HL-60/S4 treated with retinoic acid at 250 ng/mL for 4 days and 3 days (cell line): ENCODE measurements around the gene POLR3E.
"Not testable (repeated sequence)": the region's sequence is repeated elsewhere in the genome, so short reads cannot be mapped to it uniquely, and the experiment has no call there.

Experiments
- in situ Hi-C: fragments of 300-500 bp; cut with MboI; formaldehyde crosslinking; loops from 2 replicates; pipeline ENCODE4 v1.7.0; 2022; ENCODE audit warnings: low sequenced_read_pairs

The POLR3E gene

DNA sequence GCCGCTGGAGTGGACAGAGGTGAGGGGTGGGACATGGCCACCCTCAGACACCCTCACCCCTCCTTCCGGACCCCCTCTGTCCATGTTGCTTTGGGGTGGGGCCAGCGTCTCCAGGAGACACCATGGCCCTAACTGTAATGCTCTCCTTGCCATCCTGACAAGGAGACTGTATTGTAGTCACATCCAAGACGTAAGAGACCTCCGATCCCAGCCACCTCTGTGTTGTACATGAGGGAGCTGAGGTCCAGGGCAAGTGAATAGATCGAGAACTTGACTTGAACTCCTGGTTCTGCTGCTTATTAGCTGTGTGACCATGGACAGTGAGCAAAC is 30.2 kb downstream of the POLR3E start:
- in situ Hi-C loops, result no loop called here

DNA sequence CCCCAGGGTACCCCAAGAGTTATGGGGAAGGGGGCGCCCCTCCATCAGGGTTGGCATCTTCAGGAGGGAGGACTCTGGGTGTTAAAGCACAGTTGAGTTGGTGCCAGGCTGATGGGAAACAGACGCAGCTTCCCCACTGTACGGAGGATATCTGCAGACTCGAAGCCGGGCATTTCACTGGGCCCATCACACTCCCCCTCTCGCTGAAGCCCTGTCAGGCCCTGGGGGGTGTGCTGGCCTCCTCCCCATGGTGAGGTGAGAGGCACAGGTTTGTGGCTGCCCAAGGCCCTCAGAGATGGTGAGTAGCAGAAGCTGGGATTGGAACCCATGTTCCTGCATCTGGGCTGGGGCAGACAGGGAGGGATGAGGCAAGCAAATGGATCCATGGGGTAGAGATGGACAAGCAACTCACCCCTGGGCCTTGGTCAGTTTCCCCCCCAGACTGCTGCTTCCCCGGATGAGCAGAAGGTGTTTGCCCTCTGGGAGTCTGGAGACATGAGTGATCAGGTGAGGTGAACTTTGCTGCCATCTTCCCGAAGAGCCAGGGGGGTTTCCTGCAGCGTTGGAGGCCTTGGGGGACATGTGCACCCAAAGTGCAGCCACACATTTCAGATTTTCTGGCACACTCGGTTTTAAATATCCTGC is 31.0 kb downstream of the POLR3E start:
- in situ Hi-C loops, result no loop called here

DNA sequence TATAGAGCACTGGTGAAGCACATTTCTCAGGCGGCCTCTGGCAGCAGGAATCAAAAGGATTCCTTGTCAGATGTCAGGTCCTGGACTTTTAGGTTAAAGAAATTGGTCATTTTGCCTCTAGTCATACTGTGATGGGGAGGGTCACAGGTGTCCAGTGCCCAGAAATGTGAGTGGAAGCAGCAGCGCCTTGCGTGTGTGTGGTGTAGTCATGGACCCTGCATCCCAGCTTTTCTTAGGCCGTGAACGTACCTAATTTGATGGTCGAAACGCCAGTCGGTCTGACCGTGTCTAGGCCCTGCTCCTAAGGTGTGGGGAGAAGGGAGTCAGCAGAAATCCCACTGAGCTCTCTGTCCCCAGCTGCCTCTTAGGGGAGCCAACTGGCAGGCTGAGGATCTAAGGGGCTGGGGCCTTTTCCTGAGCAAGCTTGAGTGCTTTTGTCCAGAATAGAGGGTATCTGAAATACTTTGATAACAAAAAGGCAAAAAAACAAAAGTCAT is 32.0 kb downstream of the POLR3E start:
- in situ Hi-C loops, result no loop called here

DNA sequence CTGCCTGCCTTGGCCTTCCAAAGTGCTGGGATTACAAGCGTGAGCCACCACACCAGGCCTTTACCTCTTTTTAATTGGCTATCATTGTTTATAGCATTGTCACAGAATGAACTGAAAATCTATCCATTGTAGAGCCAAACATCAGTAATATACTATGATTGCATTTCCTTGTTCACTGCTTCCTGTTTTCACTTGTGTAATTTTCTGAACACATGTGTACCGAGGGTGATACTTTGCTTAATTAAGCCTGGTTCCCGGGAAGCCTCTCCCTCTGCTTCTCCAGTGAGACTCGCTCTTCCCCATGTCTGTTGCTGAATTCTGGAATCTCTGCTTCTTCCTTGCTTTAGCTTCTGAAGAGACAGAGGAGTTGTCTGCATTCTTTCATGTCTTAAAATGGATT is 33.1 kb downstream of the POLR3E start:
- in situ Hi-C loops, result no loop called here

DNA sequence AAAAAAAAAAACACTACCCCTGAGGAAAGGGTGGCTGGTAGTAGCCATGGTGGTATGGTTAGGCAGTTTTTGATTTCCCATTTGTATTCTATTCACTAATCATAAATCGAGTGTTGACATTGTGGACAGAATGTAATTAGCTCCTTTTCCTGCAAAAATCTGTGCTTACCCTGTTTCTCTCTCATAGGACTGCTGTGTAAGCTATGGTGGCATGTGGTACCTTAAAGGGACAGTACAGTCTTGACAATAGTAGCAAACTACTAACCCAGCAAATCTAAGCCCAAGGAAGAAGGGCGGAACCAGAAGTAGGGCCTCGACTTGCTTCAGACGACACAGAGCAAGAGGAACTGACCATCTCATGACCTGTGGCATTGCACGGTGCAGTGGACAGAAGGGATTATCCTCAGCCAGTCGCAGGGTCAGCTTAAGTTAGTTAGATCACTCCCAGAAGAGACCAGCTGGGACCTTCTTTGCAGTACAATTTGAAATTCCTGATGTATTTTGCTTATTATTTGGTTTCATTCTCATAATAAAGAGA is 36.3 kb downstream of the POLR3E start:
- in situ Hi-C loops, result no loop called here

DNA sequence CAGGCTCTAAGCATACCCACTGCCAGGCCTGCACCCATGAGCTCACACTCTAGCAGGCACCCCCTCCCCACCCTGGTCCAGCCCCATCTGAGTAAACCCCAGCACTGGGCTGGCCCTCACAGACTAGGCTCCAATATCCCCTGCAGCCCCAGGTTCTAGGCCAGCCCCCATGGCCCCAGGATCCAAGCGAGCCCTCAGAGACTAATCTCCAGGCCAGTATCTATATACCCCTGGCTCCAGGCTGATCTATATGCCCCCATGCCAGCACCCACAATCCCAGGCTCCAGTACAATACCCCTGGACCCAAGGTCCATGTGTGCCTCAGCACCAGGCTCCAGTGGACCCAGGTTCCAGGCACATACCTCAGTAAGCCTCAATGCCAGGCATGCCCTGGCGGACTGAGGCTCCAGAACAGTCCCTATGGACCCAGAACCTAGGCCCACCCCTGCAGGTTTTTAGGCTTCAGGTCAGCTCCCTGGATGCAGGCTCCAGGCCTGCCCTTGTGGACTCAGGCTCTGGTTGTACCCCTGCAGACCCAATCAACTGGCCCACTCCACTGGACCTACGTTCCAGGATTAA is 38.5 kb downstream of the POLR3E start:
- in situ Hi-C loops, result no loop called here

DNA sequence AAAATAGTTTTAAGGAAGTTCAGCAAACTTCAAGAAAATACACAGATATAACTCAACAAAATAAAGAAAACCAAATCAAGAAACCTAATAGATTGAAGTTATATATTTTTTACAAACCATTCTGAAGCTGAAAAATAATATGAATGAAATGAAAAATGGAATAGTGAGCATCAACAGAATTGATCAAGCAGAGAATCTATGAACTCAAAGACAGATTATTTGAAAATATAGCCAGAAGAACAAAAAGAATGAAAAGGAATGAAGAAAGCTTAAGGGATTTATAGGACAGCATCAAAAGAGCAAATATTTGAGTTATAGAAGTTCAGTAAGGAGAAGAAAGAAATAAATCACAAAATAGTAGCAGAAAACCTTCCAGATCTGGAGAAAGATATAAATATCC is 39.4 kb downstream of the POLR3E start:
- in situ Hi-C loops, result no loop called here

DNA sequence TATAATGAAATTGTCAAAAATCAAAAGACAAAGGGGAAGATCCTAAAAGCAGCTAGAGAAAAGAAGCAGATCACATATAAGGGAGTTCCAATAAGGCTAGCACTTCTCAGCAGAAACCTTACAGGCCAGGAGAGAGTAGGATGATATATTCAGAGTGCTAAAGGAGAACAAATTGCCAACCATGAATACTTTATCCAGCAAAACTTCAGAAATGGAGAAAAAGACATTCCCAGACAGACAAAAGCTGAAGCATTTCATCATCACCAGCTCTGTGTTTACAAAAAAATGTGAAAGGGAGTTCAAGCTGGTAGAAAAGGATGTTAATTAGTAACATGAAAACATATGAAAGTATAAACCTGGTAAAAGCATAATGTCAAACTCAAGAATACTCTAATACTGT is 39.8 kb downstream of the POLR3E start:
- in situ Hi-C loops, result no loop called here

DNA sequence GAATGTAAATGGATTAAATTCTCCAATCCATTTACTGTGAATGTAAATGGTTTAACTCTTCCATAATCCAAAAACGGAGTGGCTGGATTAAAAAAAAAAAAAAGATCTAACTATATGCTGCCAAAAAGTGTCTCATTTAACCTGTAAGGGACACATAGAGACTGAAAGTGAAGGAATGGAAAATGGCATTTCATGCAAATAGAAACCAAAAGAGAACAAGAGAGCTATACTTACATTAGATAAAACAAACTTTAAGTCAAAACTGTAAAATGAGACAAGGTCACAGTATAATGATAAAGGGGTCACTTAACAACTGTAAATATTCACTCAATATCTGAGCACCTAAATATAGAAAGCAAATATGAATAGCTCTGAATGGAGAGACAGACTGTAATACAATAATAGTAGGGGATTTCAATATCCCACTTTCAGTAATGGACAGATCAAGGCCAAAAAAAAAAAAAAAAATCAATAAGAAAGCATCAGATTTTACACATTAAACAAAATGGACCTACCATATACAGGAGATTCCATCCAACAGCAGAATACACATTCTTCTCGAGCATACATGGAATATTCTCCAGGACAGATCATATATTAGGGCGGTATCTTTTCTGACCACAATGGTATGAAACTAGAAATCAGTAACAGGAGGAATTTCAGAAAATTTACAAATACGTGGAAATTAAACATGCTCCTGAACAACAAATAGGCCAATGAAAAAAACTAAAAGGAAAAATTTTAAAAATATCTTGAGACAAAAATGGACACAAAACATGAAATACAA is 40.8 kb downstream of the POLR3E start:
- in situ Hi-C loops, result no loop called here

DNA sequence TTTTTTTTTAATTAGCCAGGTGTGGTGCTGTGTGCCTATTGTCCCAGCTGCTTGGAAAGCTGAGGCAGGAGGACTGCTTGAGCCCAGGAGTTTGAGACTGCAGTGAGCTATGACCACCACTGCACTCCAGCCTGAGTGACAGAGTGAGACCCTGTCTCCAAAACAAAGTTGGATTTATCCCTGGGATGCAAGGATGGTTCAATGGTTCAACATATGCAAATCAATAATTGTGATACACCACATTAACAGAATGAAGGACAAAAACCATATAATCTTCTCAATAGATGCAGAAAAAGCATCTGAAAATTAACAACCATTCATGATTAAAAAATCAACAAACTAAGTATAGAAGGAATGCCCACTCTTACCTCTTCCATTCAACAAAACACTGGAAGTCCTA is 43.7 kb downstream of the POLR3E start:
- in situ Hi-C loops, result no loop called here

DNA sequence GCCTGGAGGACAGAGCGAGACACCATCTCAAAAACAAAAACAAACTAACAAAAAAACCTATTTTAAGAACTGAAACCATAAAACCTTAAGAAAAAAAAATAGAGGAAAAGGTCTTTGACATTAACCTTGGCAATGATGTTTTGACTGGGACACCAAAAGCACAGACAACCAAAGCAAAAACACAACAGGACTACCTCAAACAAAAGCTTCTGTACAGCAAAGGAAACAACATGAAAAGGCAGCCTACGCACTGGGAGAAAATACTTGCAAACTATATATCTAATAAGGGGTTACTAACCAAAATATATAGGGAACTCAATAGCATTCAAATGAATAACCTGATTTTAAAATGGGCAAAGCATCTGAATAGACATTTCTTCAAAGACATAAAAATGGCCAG is 44.9 kb downstream of the POLR3E start:
- in situ Hi-C loops, result no loop called here

DNA sequence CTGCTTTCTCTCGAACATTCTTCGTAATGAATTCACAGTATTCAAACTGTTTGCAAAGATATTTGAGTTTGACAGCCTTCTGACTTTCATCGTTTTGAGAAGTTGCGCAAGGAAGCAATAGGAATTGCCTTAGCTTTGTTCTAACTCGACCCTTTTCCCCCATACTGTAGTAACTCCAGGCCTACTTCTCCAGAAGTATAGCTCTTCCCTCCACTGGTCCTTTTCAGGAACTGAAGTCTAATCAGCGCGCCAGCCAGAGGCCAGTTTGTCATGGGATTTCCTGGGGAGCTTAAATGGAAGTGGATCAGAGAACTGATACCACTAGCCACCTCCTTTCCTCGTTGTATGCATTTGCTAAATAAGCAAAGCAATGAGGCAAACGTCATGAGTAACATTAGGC is 49.3 kb downstream of the POLR3E start:
- in situ Hi-C loops, result no loop called here

DNA sequence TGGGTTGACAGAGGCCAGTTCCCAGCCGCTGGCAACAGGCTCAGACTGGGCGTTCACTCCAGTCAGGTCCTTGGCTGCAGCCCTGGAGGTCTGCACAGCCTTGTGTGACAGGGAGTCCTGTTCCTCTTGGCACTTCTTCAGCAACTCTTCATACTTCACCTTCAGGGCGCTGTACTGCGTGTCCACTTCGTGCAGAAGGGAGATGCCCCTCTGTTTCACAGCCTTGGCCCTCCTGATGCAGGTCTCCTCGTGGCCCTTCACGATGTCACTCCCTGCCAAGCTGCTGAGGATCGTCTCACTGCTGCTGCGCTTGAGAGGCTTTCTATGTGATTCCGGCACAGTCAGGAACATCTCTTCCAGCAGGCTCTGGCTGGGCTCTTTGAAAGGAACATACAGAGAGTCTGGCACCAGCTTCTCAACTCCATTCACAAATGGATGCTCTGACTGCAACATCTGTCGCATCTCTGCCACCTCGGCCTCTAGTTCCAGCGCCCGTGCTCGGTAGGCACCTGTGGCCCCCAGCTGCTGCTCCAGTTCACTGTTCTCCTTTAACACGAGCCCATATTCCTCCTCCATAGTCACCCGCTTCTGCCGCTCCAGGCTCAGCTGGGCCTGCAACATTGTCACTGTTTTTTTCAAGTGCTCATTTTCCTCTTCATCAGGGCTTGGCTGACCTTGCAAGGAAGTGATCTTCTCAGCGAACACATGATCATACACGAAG is 50.1 kb downstream of the POLR3E start:
- in situ Hi-C loops, result no loop called here

DNA sequence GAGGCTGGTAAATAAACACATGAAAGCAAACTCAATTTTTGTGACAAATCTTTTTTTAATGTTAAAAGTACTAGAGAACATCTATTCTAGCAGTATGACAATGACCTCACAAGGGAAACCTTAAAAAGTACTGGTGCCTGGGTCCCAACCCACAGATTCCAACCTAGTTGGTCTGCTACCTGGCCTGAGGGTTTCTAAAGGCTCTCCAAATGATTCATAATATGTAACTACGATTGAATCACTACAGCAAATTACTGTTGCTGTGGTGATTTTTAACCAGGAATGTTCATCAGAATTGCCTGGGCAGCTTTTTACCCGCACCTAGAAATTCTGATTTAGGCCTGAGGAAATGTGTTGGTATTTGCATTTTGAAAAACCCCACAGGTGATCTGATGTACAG is 51.1 kb downstream of the POLR3E start:
- in situ Hi-C loops, result no loop called here

DNA sequence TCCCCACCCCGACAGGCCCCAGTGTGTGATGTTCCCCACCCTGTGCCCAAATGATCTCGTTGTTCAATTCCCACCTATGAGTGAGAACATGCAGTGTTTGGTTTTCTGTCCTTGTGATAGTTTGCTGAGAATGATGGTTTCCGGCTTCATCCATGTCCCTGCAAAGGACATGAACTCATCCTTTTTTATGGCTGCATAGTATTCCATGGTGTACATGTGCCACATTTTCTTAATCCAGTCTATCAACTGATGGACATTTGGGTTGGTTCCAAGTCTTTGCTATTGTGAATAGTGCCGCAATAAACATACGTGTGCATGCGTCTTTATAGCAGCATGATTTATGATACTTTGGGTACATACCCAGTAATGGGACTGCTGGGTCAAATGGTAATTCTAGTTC is 53.8 kb downstream of the POLR3E start:
- in situ Hi-C loops, result not testable (repeated sequence)

DNA sequence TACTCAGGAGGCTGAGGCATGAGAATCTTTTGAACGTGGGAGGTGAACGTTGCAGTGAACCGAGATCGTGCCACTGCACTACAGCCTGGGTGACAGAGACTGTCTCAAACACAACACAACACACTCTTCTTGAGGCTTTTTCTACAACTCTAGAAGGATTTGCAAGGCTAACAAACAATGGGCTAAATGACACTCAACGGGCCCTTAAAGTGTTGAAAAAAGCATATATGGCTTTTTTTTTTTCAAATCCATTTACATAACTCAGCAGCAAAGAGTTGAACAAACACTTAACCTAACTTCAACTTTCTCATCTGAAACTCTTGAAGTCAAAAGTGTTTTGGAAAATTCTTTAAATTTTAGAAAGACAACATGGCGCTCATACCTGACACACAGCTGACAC is 54.9 kb downstream of the POLR3E start:
- in situ Hi-C loops, result no loop called here

DNA sequence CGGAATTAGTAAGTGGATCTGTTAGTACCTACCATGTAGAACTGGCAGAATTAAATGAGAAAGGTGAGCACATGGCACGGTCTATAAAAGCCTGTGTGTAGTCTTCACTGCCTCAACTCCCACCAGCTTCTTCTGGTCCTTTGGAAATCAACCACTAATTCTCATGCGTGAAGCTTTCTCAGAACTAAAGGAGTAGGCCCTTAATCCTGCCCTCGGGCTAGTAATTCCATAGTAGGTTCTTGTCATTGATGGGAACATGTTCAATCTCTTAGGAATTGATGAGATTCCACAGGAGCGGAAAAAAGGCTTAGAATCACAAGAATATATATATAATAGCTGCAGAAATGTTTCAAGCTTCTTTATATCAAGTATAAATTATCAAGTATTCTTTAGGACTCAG is 55.5 kb downstream of the POLR3E start:
- in situ Hi-C loops, result no loop called here

DNA sequence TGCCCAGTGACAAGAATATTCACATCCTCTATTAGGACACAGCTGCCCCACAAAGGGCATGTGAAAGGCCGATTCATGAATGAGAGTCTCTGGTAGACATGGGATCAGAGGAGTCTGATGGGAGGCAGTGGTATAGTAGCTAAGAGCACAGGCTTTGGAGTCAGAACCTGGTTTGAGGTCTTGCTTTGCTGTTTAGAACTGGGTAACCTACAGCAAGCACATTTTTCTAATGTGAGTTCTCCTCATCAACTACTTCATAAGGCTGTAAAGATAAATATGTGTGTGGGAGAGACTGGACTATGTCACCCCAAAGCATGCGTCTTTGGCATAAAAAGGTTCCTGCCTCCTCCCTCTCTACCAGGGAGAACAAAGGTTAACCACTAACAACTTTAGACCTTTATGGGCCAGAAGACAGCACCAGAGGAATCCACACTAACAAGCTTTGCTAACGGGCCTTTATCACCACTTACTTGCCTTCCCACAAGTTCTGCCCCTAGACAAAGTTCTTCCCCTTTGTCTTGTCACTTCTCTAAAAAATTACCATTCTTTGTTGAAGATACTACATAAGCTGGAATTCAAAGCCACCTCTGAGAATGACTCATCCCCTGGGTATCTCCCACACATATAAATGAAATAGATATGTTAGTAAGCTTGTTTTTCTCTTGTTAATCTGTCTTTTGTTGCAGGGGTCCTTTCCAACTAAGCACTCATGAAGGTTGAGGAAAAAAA is 56.1 kb downstream of the POLR3E start:
- in situ Hi-C loops, result no loop called here

DNA sequence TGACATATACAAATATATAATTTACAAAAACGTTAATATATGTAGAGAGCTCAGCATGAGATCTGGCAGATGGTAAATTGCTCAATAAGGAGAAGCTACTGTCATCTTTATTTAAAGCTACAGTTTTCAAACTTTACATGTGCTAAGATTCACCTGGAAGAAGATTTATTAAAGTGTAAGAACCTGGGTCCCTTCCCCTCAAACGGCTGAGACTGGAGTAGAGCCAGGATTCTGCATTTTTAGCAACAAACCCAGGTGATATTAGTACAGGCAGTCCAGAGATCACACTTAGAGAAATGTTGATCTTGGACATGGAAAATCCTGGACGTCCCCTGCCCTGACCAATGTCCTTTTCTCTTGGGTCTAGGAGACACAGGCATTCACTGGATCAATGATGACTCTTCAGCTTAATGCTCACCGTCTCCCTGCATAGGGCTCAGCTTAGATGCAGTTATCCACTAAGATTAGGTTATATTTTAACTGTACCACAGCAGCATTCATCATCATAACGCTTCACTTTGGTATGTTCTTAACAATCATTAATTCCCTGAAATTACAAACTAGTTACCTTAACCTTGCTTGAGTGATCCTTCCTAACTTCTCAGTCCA is 56.8 kb downstream of the POLR3E start:
- in situ Hi-C loops, result no loop called here

DNA sequence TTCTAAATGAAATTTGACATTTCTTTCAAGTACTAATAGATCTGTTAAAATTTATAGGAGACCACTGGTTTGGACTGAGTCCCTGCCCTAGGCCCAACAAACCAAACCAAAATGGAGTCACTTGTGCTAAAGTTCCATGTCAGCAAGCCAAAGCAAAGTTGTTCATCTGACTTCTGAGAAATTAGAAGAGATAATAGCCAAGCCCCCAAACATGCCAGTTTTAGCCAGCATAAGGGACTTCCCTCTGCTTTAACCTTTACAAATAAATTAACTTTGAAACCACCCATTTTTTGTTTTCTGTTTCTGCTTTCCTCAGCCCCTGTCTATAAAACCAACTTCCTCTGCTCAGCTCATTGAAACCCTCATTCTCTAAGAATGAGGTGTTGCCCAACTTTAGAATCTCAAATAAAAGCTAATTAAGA is 58.3 kb downstream of the POLR3E start:
- in situ Hi-C loops, result no loop called here
